Naive thymus-derived CD4-positive, alpha-beta T cell (primary cell): Measurements from ENCODE around the gene DMAC2. TPM values are rescaled to one million over a fixed set of nuclear protein-coding genes. Genes with fewer than 3 reads are reported as not detected.
"Not testable (repeated sequence)": the region's sequence is repeated elsewhere in the genome, so short reads cannot be mapped to it uniquely, and the experiment has no call there.

Experiments
- ATAC-seq: fragments of 150-1000 bp; cut with Tn5 transposase; 2 replicates; pipeline ENCODE4 v1.10.0; 2021; ENCODE audit warnings: mild to moderate bottlenecking, moderate library complexity
- CTCF ChIA-PET: fragments of 350-600 bp; sonication (Branson Sonifier 250); formaldehyde crosslinking; loops from one replicate; lab custom pipeline; 2021; ENCODE audit warnings: antibody characterized with exemption; lab: Charles Lee
- POLR2A ChIA-PET: fragments of 350-600 bp; sonication (Branson Sonifier 250); formaldehyde crosslinking; loops from one replicate; lab custom pipeline; 2021; ENCODE audit warnings: antibody characterized with exemption, inconsistent platforms; lab: Charles Lee
- DNase-seq, 9 donors: peaks; one replicate each; pipeline versions ENCODE4 v3.0.0 to v3.0.0-alpha.2; 2020 to 2022; ENCODE audit warnings: mixed read lengths in 1 of 9
- H3K27ac ChIP-seq: one replicate; pipeline ENCODE4 v1.7.0; 2013; ENCODE audit warnings: mild to moderate bottlenecking, low read depth, low read length, moderate library complexity
- H3K27me3 ChIP-seq, 2 donors: one replicate each; pipeline ENCODE4 v1.7.0; 2013; ENCODE audit warnings: low read length in 2 of 2, mild to moderate bottlenecking in 2 of 2, moderate library complexity in 2 of 2; ENCODE audit not compliant: control insufficient read depth in 2 of 2, insufficient read depth in 2 of 2
- H3K36me3 ChIP-seq, 3 experiments: 1 replicate in 2 of 3; 2 replicates in 1 of 3; pipeline ENCODE4 v1.7.0; 2013; ENCODE audit warnings: low read length in 3 of 3, mild to moderate bottlenecking in 3 of 3, moderate library complexity in 1 of 3; ENCODE audit not compliant: insufficient read depth in 3 of 3, control insufficient read depth in 2 of 3
- H3K4me1 ChIP-seq, 2 donors: one replicate each; pipeline ENCODE4 v1.7.0; 2013; ENCODE audit warnings: low read length in 2 of 2, mild to moderate bottlenecking in 2 of 2, moderate library complexity in 1 of 2; ENCODE audit not compliant: control insufficient read depth in 2 of 2, insufficient read depth in 2 of 2
- H3K4me3 ChIP-seq: 2 replicates; pipeline ENCODE4 v1.7.0; 2013; ENCODE audit warnings: mild to moderate bottlenecking, low read length
- H3K9me3 ChIP-seq, 3 experiments: 1 replicate in 2 of 3; 2 replicates in 1 of 3; pipeline ENCODE4 v1.7.0; 2013; ENCODE audit warnings: low read length in 3 of 3; ENCODE audit not compliant: control insufficient read depth in 2 of 3
- H3K27ac Mint-ChIP-seq, 9 donors: one replicate each; pipeline ENCODE4 v1.8.0; 2020 to 2022; ENCODE audit warnings: mixed read lengths in 9 of 9, mild to moderate bottlenecking in 8 of 9, moderate library complexity in 5 of 9, inconsistent platforms in 2 of 9
- H3K27me3 Mint-ChIP-seq, 5 donors: one replicate each; pipeline ENCODE4 v1.8.0; 2021 to 2022; ENCODE audit warnings: mixed read lengths in 5 of 5, mild to moderate bottlenecking in 1 of 5
- H3K36me3 Mint-ChIP-seq, 5 donors: one replicate each; pipeline ENCODE4 v1.8.0; 2020 to 2022; ENCODE audit warnings: mixed read lengths in 5 of 5, mild to moderate bottlenecking in 3 of 5, inconsistent platforms in 1 of 5
- H3K4me1 Mint-ChIP-seq, 7 donors: one replicate each; pipeline ENCODE4 v1.8.0; 2020 to 2022; ENCODE audit warnings: mixed read lengths in 7 of 7, mild to moderate bottlenecking in 3 of 7, inconsistent platforms in 1 of 7
- H3K4me3 Mint-ChIP-seq, 10 donors: one replicate each; pipeline ENCODE4 v1.8.0; 2020 to 2022; ENCODE audit warnings: mild to moderate bottlenecking in 10 of 10, mixed read lengths in 10 of 10, moderate library complexity in 6 of 10, inconsistent platforms in 2 of 10
- H3K9me3 Mint-ChIP-seq, 11 donors: one replicate each; pipeline ENCODE4 v1.8.0; 2020 to 2022; ENCODE audit warnings: mixed read lengths in 11 of 11, mild to moderate bottlenecking in 4 of 11, inconsistent platforms in 1 of 11, moderate library complexity in 1 of 11
- intact Hi-C, 2 donors: fragments of 100-400 bp; cut with micrococcal nuclease; formaldehyde crosslinking; loops; one replicate each; pipeline ENCODE4 v1.15.1; 2023
- polyA plus RNA-seq, 2 donors: library from polyadenylated mRNA; unstranded; fragments of 300-500 nt; fragmentation: Illumina TruSeq; gene quantifications; one replicate each; pipeline ENCODE4 v1.2.3, GENCODE V29; 2021
- total RNA-seq, 6 experiments: library from RNA in 5 of 6; stranded (reverse) in 5 of 6; gene quantifications; 1 replicate in 5 of 6; 2 replicates in 1 of 6; pipeline ENCODE4 v1.2.3 and lab custom pipeline; 2021 to 2026

Gene DMAC2
- total and polyA plus RNA-seq, 7 experiments from 2014 or later: 22.2 to 53.7 (median 26.8) TPM

DNA sequence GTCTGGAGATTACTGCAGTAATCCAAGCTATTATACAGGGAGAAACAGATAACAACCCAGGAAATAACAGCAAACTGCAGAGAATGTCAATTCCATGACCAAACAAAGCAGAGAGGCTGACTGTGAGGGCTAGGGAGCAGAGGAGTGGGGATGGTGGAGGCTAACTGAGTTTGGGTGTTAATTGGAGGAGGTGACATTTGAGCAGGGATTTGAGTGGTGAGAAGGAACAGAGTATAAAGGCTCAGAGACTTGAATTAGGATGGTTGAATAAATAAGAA lies 3.1 kb downstream of the DMAC2 start:
- Histone ChIP-seq H3K36me3 (peaks cover 0 to 37% (median 7%) of the 10 kb centered on the region in 3 experiments), H3K4me1 (peaks cover 7 to 12% of the 10 kb centered on the region in 2 donors), H3K4me3 (no peak overlapping the region), H3K27me3 (no peaks in the 10 kb centered on the region), H3K27ac (no peak overlapping the region), H3K9me3 (no peaks in the 10 kb centered on the region)
- ATAC-seq (no peak), DNase-seq (no peak)
- CTCF ChIA-PET: no interaction called here
- Mint-ChIP-seq H3K9me3 (no peaks in the 10 kb centered on the region), H3K36me3 (peaks cover 3 to 26% (median 9%) of the 10 kb centered on the region in 5 donors), H3K4me1 (peaks cover 4 to 29% (median 12%) of the 10 kb centered on the region in 7 donors), H3K27me3 (no peaks in the 10 kb centered on the region), H3K27ac (peak overlapping the region in 1 of 9 donors; percentile 5), H3K4me3 (peak overlapping the region in 1 of 10 donors; percentile 52)
- intact Hi-C loops: loop anchor here in 1 of 2 donors (10.0 kb wide), 1 partner anchor 122 kb away; the partner anchor contains the start of gene CCDC97
- POLR2A ChIA-PET: interaction anchor here (0.6 to 4.1 kb wide), 4 partner anchors 8 to 1890 kb away, joined by 3 to 14 read pairs (median 5); partner anchors contain the start of gene B3GNT8

DNA sequence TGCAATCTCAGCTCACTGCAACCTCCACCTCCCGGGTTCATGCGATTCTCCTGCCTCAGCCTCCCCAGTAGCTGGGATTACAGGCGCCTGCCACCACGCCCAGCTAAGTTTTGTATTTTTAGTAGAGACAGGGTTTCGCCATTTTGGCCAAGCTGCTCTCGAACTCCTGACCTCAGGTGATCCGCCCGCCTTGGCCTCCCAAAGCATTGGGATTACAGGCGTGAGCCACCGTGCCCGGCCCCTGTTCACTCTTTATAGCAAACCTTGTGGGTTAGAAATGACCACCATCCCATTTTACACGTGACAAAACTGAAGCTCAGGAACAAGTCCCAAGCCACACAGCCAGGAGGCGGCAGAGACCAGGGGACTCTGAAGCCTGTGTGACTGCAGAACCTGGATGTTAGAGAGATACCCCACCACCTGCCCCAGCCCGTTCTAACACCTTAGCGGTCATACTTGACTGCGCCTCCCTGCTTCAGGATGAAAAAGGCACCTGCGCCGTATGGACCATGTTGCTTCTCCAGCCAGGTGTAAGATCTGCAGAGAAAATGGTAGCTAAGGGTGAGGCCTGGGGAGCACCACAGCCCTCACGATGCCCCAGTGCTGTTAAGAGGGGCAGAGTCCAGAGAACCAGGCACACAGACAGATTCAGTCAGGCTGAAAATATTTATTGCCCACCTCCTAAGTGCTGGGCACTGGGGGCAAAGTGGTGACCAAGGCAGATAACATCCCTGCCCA lies 3.6 kb downstream of the DMAC2 start:
- Mint-ChIP-seq H3K27me3 (no peaks in the 10 kb centered on the region), H3K36me3 (peaks cover 3 to 26% (median 9%) of the 10 kb centered on the region in 5 donors), H3K9me3 (no peaks in the 10 kb centered on the region), H3K4me1 (peaks cover 4 to 26% (median 14%) of the 10 kb centered on the region in 7 donors), H3K4me3 (peak overlapping the region in 1 of 10 donors; percentile 52), H3K27ac (peak overlapping the region in 1 of 9 donors; percentile 62)
- H3K9me3 ChIP-seq: no peaks in the 10 kb centered on the region
- ChIA-PET POLR2A (interaction anchor here (0.6 to 4.1 kb wide), 4 partner anchors 8 to 79 kb away, joined by 3 to 14 read pairs (median 4); partner anchors contain the start of gene B3GNT8), CTCF (interaction anchor here (0.6 kb wide), 1 partner anchor 16 kb away, joined by 5 read pairs; no protein-coding TSS in a partner anchor)
- ATAC-seq: no peak
- H3K4me1 ChIP-seq: peaks cover 7 to 12% of the 10 kb centered on the region in 2 donors
- H3K27me3 ChIP-seq: no peaks in the 10 kb centered on the region
- intact Hi-C loops: loop anchor here in 1 of 2 donors (10.0 kb wide), 1 partner anchor 121 kb away; the partner anchor contains the start of gene CCDC97
- H3K27ac ChIP-seq: no peak overlapping the region
- H3K36me3 ChIP-seq: peaks cover 0 to 42% (median 8%) of the 10 kb centered on the region in 3 experiments
- H3K4me3 ChIP-seq: no peak overlapping the region
- DNase-seq: no peak

GRCh38 chr19:41435376-41435775 lies 4.3 kb downstream of the DMAC2 start:
- Mint-ChIP-seq H3K36me3 (peaks cover 3 to 26% (median 9%) of the 10 kb centered on the region in 5 donors), H3K4me1 (peaks cover 4 to 30% (median 14%) of the 10 kb centered on the region in 7 donors)
- DNase-seq, CTCF ChIA-PET, H3K27me3 Mint-ChIP-seq, H3K27ac Mint-ChIP-seq, H3K9me3 ChIP-seq, H3K4me3 Mint-ChIP-seq, ATAC-seq, H3K27ac ChIP-seq, H3K27me3 ChIP-seq, H3K4me3 ChIP-seq, H3K9me3 Mint-ChIP-seq: not testable (repeated sequence)
- peaks cover 0 to 47% (median 8%) of the 10 kb centered on the region in 3 experiments for H3K36me3 ChIP-seq
- H3K4me1 ChIP-seq: peaks cover 7 to 12% of the 10 kb centered on the region in 2 donors
- POLR2A ChIA-PET: interaction anchor here (0.6 kb wide), 1 partner anchor 28 kb away, joined by 4 read pairs; no protein-coding TSS in a partner anchor
- intact Hi-C loops: loop anchor here in 1 of 2 donors (10.0 kb wide), 1 partner anchor 121 kb away; the partner anchor contains the start of gene CCDC97

DNA sequence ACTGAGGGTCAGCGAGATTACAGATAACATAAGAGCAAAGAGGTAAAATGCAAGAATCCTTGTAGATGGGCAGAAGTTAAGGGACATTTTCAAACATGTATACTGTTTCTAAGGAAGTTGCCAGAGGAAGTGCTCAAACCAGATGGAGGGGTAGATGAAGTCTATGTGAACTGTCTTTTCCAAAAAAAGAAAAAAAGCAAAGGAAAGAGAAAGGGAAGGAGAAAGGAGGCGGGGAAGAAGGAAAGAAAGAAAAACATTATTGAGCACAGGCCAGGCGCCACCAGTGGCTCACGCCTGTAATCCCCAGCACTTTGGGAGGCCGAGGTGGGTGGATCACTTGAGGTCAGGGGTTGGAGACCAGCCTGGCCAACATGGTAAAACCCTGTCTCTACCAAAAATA lies 5.3 kb downstream of the DMAC2 start:
- Mint-ChIP-seq H3K27me3 (no peaks in the 10 kb centered on the region), H3K27ac (peak overlapping the region in 3 of 9 donors; percentile 54 to 77 (median 56)), H3K9me3 (no peaks in the 10 kb centered on the region), H3K4me3 (no peak overlapping the region), H3K4me1 (peaks cover 4 to 30% (median 13%) of the 10 kb centered on the region in 7 donors), H3K36me3 (peaks cover 3 to 26% (median 9%) of the 10 kb centered on the region in 5 donors)
- no peaks in the 10 kb centered on the region for H3K27me3 ChIP-seq
- H3K4me3 ChIP-seq: no peak overlapping the region
- peaks cover 5 to 8% of the 10 kb centered on the region in 2 donors for H3K4me1 ChIP-seq
- ChIA-PET POLR2A (interaction anchor here (0.7 kb wide), 1 partner anchor 35 kb away, joined by 5 read pairs; no protein-coding TSS in a partner anchor), CTCF (no interaction called here)
- peaks cover 0 to 47% (median 8%) of the 10 kb centered on the region in 3 experiments for H3K36me3 ChIP-seq
- DNase-seq (no peak), ATAC-seq (no peak)
- no peaks in the 10 kb centered on the region for H3K9me3 ChIP-seq
- no peak overlapping the region for H3K27ac ChIP-seq
- intact Hi-C loops: loop anchor here in 1 of 2 donors (10.0 kb wide), 1 partner anchor 120 kb away; the partner anchor contains the start of gene CCDC97

- Histone ChIP-seq H3K4me3 (no peak overlapping the region), H3K36me3 (peaks cover 0 to 47% (median 8%) of the 10 kb centered on the region in 3 experiments), H3K27me3 (no peaks in the 10 kb centered on the region), H3K27ac (no peak overlapping the region), H3K4me1 (peaks cover 6 to 7% of the 10 kb centered on the region in 2 donors), H3K9me3 (no peaks in the 10 kb centered on the region)
- H3K4me1 Mint-ChIP-seq: peaks cover 8 to 35% (median 26%) of the 10 kb centered on the region in 7 donors
- no peak overlapping the region for H3K4me3 Mint-ChIP-seq
- intact Hi-C loops: loop anchor here in 1 of 2 donors (10.0 kb wide), 1 partner anchor 118 kb away; the partner anchor contains the start of gene CCDC97
- no peaks in the 10 kb centered on the region for H3K9me3 Mint-ChIP-seq
- no peaks in the 10 kb centered on the region for H3K27me3 Mint-ChIP-seq
- H3K36me3 Mint-ChIP-seq: peaks cover 3 to 26% (median 9%) of the 10 kb centered on the region in 5 donors
- ChIA-PET POLR2A (no interaction called here), CTCF (interaction anchor here (1.0 kb wide), 1 partner anchor 17 kb away, joined by 4 read pairs; no protein-coding TSS in a partner anchor)
- no peak for ATAC-seq
- H3K27ac Mint-ChIP-seq: no peak overlapping the region
- no peak for DNase-seq
Observed at GRCh38 chr19:41433171-41433570, 6.5 kb downstream of the DMAC2 start.
